WTC11 (cell line): Measurements from ENCODE around the gene SIRT2.

Experiments used
- ZNF263 ChIP-seq: sonication (generic); formaldehyde crosslinking; IDR thresholded peaks from 2 replicates; pipeline ENCODE4 v1.8.1; 2022; ENCODE audit warnings: low read depth, mild to moderate bottlenecking, moderate library complexity, missing genetic modification reagents
- TF ChIP-seq, protein P1 (sequence below): fragments of 200-600 bp; IDR thresholded peaks from 2 replicates; pipeline ENCODE4 v1.8.0; 2022; ENCODE audit warnings: antibody characterized with exemption
- TF ChIP-seq, protein P2 (sequence below): fragments of 250-450 bp; sonication (Bioruptor Pico); IDR thresholded peaks from 2 replicates; pipeline ENCODE4 v1.9.0; 2021; ENCODE audit warnings: mild to moderate bottlenecking

DNA sequence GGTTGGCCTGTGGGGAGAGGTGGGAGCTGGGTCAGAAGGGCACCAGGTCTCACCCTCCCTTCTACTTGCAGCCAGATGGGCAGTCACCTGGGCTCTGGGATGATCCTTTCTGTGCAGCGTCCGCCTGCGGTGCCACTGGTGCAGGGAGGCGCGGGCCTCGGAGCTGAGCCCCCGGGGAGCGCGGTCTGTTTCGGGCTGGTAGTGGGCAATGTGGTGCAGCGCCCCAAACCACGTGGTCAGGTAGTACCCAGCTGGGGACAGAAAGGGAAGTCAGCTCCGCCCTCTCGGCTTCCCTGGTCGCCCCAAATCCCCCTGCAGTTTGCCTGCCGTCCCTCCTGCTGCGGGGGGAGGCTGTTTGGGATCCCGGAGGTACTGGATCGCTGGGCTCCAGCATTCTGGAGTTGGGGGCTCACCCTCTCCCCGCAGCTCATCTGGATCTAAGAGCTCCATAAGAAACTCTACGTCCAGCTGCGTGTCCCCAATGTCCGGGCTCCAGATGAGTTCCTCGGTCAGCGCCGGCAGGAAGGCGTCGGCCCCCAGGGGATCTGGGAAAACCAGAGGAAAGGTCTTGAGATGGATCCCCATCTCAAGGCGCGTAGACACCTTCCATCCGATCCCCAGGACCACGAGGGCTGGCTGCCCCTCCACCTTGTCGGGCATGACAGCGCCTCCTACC lies 30.1 kb downstream of the SIRT2 start:
- TF ChIP-seq, protein P1, sequence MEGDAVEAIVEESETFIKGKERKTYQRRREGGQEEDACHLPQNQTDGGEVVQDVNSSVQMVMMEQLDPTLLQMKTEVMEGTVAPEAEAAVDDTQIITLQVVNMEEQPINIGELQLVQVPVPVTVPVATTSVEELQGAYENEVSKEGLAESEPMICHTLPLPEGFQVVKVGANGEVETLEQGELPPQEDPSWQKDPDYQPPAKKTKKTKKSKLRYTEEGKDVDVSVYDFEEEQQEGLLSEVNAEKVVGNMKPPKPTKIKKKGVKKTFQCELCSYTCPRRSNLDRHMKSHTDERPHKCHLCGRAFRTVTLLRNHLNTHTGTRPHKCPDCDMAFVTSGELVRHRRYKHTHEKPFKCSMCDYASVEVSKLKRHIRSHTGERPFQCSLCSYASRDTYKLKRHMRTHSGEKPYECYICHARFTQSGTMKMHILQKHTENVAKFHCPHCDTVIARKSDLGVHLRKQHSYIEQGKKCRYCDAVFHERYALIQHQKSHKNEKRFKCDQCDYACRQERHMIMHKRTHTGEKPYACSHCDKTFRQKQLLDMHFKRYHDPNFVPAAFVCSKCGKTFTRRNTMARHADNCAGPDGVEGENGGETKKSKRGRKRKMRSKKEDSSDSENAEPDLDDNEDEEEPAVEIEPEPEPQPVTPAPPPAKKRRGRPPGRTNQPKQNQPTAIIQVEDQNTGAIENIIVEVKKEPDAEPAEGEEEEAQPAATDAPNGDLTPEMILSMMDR, result no peak
- TF ChIP-seq, protein P2, sequence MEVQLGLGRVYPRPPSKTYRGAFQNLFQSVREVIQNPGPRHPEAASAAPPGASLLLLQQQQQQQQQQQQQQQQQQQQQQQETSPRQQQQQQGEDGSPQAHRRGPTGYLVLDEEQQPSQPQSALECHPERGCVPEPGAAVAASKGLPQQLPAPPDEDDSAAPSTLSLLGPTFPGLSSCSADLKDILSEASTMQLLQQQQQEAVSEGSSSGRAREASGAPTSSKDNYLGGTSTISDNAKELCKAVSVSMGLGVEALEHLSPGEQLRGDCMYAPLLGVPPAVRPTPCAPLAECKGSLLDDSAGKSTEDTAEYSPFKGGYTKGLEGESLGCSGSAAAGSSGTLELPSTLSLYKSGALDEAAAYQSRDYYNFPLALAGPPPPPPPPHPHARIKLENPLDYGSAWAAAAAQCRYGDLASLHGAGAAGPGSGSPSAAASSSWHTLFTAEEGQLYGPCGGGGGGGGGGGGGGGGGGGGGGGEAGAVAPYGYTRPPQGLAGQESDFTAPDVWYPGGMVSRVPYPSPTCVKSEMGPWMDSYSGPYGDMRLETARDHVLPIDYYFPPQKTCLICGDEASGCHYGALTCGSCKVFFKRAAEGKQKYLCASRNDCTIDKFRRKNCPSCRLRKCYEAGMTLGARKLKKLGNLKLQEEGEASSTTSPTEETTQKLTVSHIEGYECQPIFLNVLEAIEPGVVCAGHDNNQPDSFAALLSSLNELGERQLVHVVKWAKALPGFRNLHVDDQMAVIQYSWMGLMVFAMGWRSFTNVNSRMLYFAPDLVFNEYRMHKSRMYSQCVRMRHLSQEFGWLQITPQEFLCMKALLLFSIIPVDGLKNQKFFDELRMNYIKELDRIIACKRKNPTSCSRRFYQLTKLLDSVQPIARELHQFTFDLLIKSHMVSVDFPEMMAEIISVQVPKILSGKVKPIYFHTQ (CRISPR knock-in tag), result no peak
- no peak for TF ChIP-seq ZNF263 (CRISPR knock-in tag)
